ENCODE results near the gene METTL8.
"Not testable (repeated sequence)": the region's sequence is repeated elsewhere in the genome, so short reads cannot be mapped to it uniquely, and the experiment has no call there.

Gene METTL8

DNA sequence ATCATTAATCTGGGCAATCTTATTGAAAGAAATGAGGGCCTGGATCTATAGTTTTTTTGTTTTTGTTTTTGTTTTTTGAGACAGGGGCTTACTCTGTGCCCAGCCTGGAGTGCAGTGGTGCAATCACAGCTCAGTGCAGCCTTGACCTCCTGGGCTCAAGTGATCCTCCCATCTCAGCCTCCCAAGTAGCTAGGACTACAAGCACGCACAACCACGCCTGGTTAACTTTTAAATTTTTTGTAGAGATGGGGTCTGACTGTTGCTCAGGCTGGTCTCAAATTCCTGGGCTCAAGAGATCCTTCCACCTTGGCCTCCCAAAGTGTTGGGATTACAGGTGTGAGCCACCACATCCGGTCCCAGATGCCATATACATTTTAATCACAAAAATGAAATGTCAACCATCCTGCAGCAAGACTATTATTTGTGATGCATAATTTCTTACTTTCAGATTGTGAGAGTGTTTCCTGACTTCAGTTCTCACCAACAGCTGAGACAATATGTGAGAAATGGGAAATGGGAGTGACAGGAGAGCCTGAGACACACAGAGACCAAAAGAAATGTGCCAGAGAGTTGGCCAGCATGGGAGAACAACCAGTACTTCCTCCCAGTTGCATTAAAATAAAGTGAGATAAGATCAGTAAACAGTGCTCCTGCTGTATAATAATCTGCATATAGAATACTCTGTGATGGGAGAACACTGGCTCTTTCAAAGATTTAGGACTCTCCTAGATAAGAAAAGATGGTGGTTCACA lies 87.6 kb downstream of the METTL8 start:
- DNase-seq (ENCODE audit: low read depth) = no peak

GRCh38 chr2:171344182-171344581 lies 89.6 kb downstream of the METTL8 start:
- DNase-seq (ENCODE audit: low read depth) = no peak

DNA sequence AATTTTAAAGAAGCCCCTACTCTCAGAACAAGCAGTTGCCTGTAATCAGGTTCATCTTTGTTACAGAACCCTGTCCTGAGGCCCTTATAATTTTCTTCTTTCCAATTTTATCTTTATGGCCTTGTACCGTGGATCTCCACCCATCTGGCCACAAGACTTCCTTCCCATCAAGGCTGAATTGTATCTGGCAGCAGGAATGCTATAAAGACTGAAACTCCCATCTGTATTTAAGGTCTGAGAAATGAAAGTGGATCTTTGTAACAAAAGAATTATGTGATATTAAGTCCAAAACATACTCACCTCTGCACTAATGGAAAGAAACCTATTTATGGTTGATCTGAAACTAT lies 91.8 kb downstream of the METTL8 start:
- DNase-seq (ENCODE audit: low read depth) = no peak

DNA sequence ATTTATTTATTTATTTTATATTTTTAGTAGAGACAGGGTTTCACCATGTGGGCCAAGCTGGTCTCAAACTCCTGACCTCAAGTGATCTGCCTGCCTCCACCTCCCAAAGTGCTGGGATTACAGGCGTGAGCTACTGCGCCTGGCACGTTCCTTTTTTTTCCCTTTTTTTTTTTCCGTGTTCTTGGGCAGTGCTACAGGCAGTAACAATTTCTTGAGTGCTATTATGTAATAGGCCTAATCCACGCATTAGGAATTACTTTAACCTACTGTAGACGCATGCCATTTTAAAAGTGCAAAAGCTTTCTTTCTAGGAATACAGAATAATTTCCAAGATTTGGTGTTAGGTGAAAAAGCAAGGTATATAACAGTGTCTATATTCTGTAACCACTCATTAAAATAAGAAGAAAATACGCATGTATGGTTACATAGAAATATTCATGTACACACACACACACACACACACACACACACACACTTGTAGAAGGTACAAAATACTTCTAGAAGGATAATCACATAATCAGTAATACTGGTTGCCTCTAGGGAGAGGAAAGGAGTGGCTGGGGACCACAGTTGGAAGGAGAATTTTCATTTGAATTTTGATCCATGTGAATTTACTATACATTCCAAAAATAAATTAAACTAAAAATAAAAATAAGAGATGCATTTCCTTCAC lies 92.3 kb downstream of the METTL8 start:
- DNase-seq (ENCODE audit: low read depth) = no peak

DNA sequence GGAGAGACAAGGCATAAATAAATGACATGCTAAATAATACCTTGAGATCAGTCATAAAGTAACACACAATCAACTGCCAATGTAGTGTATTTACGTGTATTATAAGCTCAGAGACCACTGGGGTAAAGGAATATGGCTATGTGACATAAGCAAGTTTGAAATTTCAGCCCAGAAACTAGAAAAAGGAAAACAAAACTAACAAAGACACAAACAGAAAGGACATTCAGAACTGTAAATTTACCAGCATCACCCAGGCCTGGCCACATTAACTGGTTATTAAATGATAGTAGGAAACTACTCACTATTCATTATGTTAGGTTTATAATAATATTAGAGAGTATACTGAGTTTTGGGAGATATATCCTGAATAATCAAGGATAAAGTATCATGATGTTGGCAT lies 98.8 kb downstream of the METTL8 start:
- no peak for DNase-seq (ENCODE audit: low read depth)

- no peak for DNase-seq (ENCODE audit: low read depth)
Measured at GRCh38 chr2:171334171-171334570, 99.6 kb downstream of the METTL8 start.

DNA sequence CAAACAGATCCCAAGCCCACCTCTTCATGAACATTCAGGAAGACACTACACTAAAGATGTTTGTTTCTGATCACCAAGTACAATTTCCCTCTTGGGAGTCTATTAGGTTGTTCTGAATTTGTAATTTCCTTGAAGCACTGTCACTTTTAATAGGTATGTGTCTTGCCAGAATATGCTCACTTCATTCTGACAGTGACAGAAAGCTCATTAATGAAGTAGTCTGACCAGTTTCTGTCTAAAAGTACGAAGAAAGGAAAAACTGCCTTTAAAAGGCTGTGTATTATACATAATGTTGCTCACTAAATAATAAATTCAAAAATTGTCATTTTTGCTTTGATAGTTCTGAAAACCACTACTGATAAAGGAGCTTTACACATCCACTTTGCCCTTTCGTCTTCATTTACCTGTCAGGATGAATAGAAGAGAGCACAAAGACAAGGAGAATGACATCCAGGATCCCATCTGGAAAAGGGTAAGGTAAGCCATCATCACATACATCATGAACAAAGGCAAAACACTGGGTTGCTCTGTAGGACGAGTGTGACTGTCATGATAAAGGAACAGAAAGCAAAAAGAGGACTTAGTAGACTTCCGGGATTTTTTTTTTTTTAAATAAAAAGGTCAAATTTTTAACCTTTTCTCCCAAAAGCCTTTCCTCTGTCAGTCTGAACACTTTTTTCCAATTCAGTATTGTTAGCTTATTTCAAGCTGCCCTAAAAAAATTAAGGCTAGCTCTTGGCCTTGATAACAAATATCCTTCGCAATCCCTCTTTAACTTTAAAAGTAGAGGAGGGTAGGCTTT lies 103.4 kb downstream of the METTL8 start:
- no peak for DNase-seq (ENCODE audit: low read depth)

GRCh38 chr2:171327043-171327496 lies 106.7 kb downstream of the METTL8 start:
- DNase-seq (ENCODE audit: low read depth) = no peak

- no peak for DNase-seq (ENCODE audit: low read depth)
Measured at GRCh38 chr2:171325886-171326585, 107.8 kb downstream of the METTL8 start.

DNA sequence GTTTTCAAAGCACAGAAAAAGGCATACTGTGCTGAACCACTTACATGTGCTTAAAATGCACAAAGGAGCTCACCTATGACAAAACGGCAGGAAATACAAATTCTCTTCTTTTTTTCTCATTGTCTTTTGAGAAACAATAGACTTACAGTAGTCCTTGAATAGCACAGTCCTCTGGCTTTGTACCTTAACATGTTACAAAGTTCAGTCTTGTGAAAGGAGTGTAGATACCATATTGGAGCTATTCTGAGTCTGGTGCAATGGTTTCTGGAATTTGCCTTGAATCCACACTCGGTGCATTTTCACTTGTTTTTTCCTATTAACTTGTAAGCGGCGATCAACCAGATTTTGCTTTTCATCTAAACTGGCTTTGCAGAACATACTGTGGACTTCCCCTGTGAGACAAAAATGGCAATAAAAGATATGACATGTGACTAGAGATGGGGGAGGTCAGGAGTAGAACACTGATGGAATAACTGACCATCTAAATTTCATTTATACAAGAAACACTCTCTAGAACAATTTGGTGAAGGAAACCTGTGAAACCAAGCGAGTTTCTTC lies 109.7 kb downstream of the METTL8 start:
- no peak for DNase-seq (ENCODE audit: low read depth)

DNA sequence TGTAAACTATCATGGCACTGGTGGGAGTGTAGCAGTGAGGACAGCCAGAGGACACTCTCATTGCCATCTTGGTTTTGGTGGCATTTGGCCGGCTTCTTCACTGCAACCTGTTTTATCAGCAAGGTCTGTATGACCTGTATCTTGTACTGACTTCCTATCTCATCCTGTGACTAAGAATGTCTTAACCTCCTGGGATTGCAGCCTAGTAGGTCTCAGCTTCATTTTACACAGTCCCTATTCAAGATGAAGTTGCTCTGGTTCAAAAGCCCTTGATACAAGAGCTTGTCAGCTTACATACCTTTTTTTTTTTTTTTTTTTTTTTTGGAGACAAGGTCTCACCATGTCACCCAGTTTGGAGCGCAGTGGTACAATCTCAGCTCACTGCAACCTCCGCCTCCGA lies 110.9 kb downstream of the METTL8 start:
- DNase-seq (ENCODE audit: low read depth) = no peak

- DNase-seq (ENCODE audit: low read depth) = no peak
Measured at GRCh38 chr2:171320731-171321130, 113.1 kb downstream of the METTL8 start.

DNA sequence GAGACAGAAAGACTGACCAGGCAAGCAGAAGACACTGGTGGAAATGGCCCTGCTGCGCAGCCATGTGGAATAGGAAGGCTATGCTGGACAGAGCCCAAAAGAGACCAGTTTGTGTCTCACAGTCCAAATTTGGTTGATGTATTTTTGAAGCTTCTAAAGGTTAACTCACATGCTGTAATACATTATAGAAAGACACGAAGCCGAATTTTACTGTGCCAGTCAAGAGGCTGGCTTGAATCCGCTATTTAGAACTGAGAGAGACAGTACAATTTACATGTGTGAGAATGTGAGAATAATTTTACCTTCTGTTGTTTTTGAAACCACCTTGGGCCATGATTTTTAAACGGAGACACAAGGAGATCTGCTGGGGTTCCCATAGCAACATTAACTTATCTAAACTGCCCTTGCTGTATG lies 113.6 kb downstream of the METTL8 start:
- DNase-seq (ENCODE audit: low read depth) = no peak

DNA sequence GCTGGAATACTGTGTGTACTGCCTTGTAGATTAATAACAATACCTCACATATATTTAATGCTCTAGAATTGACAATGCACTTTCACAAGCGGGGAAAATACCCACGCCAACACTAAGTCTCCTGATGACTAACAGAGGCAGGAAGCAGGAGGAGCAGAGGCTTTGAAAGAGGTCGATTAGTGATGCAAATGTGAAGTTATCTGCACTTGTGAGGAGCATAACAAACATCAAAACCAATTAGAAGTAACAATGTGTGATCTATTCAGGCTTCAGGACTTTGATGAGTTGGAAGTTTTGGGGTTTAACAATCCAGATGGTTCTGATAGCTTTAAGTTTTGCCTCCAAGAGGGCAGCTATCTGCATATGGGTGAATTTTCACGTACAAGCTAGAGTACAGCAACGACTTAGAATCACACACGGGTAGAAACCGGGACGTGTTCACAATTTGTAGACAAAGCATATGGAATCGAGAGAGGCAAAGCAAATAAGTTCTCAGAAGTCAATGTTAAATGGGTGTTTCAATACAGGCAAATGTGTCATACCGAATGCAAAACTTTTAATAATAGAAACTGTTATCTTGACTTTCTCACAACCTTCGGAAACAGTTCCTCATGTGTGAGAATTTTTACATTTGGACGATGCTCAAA lies 114.5 kb downstream of the METTL8 start:
- DNase-seq (ENCODE audit: low read depth) = peak; percentile 22

DNA sequence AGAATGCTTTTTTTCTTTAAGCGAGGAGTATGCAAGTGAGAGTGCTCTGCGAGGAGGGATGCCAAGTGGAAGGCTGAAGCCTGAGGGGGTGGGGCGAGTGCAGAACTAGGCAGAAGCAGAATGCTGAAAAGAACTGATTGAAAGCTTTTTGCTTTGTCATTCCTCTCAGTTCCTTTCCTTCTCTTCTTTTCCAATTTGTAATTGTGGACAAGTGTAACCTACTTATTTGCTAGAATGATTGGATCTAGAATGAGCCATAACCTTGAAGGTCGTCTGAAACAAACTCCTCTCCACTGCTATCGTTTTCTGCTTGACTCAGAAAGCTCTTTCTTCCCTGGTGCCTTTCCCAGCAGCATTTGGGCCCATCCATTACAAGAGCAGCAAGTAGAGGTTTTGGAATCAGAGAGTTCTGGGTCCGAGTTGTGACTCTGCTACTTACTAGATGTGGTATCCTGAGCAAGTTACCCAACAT lies 115.3 kb downstream of the METTL8 start:
- DNase-seq (ENCODE audit: low read depth) = no peak

- DNase-seq (ENCODE audit: low read depth) = no peak
Measured at GRCh38 chr2:171317492-171318125, 116.2 kb downstream of the METTL8 start.

DNA sequence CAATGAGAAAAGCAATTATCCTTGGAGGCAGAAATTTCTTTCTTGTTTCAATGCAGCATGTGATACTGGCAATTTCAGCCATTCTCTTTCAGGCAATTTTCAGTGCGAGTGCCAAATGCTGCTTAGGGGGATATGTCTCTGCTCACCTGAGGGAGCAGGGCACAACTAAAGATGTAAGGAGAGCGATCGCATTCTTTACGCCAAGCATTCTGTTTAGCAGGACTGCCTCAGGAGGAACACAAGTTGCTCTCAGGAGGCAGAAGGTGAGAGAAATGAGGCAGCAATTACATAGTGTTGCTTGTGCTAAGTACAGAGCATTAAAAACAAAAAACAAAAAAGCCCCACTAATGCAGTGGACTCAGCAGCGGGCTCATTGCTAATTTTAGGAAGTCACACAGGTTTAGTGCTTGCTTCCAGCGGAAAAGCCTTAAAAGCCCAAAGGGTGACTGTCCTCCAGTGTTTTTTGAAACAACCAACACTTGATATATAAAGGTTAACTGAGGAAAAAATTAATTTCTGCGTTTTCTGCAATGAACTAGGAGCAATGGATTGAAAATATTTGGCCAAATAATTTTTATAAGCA lies 116.9 kb downstream of the METTL8 start:
- DNase-seq (ENCODE audit: low read depth) = no peak

- DNase-seq (ENCODE audit: low read depth) = no peak
Measured at GRCh38 chr2:171316220-171316619, 117.6 kb downstream of the METTL8 start.

GRCh38 chr2:171315781-171316180 lies 118.0 kb downstream of the METTL8 start:
- no peak for DNase-seq (ENCODE audit: low read depth)

- not testable (repeated sequence) for DNase-seq (ENCODE audit: low read depth)
Measured at GRCh38 chr2:171312182-171312581, 121.6 kb downstream of the METTL8 start.
